ENCODE data around the gene IFT81. TPM values are rescaled to one million over a fixed set of nuclear protein-coding genes. Genes with fewer than 3 reads are reported as not detected.

The IFT81 gene
- total and polyA plus RNA-seq, 2 of the 13 experiments (the other 11 are each of a cell fraction or from before 2014, with no cell fraction given), result 4.2 to 13.0 TPM

DNA sequence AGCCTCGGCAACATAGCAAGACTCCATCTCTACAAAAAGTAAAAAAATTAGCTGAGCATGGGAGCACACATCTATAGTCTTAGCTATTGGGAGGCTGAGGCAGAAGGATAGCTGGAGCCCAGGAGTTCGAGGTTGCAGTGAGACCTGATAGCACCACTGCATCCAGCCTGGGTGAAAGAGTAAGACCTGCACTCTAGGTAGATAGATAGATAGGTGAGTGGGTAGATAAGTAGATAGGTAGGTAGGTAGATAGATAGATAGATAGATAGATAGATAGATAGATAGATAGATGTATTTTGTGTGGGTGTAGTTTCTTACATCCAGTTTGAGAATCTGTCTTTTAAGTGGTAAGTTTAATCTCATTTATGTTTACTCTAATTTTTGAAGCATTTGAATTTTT lies 72.8 kb downstream of the IFT81 start:
- CTCF ChIA-PET (ENCODE audit: low intra/inter-chr PET ratio, low total read pairs), result no interaction called here
- Histone ChIP-seq H3K79me2 (ENCODE audit: insufficient read depth, low read length) (no peaks in the 10 kb centered on the region), H3K9me3 (ENCODE audit: low read length) (no peaks in the 10 kb centered on the region), H3K9ac (ENCODE audit: insufficient read depth, low read depth, low read length) (no peak overlapping the region), H3K27me3 (ENCODE audit: control insufficient read depth in 1 of 2, insufficient read depth in 2 of 2, low read length in 2 of 2) (no peaks in the 10 kb centered on the region), H3K4me2 (ENCODE audit: low read depth, low read length) (no peak overlapping the region), H2AFZ (ENCODE audit: low read length) (no peak overlapping the region), H3K4me3 (replicated peaks in 1 of 3; ENCODE audit: insufficient read depth in 1 of 3, low read depth in 2 of 3, low read length in 3 of 3) (no peak overlapping the region), H4K20me1 (ENCODE audit: insufficient read depth, low read length) (no peaks in the 10 kb centered on the region), H3K36me3 (replicated peaks in 1 of 2; ENCODE audit: control insufficient read depth in 1 of 2, insufficient read depth in 2 of 2, low read length in 2 of 2) (peaks cover 2 to 12% of the 10 kb centered on the region in 2 experiments; a peak in 2 of 5 replicates), H3K27ac (ENCODE audit: extremely low read length, insufficient read depth, low read length) (no peak overlapping the region), H3K4me1 (ENCODE audit: insufficient read depth, low read length) (peaks cover 37% of the 10 kb centered on the region)
- TF ChIP-seq MZF1 (CRISPR knock-in tag; IDR thresholded peaks at IDR 0.05; ENCODE audit: borderline replicate concordance) (no peak), EEA1 (CRISPR knock-in tag; IDR thresholded peaks at IDR 0.05; ENCODE audit: borderline replicate concordance) (no peak)
- BruUV-seq (replicated peaks), result no TSS peak
- WGBS (ENCODE audit: low lambda C conversion rate), result 93% methylated on average over 2 of the region's 2 CpGs
- in situ Hi-C loops (cut with HindIII; ENCODE audit: extremely low pct_ligation_motif_present, low pct_unique_long_range_greater_than_20kb), result no loop called here
- intact Hi-C loops (cut with micrococcal nuclease; ENCODE audit: unreplicated experiment), result loop anchor here (10.0 kb wide), 1 partner anchor 92 kb away; no protein-coding TSS in a partner anchor
- no peak for FAIRE-seq
- POLR2A ChIA-PET, result no interaction called here
- no peak for ATAC-seq
- no peak for DNase-seq (ENCODE audit: low spot score)

DNA sequence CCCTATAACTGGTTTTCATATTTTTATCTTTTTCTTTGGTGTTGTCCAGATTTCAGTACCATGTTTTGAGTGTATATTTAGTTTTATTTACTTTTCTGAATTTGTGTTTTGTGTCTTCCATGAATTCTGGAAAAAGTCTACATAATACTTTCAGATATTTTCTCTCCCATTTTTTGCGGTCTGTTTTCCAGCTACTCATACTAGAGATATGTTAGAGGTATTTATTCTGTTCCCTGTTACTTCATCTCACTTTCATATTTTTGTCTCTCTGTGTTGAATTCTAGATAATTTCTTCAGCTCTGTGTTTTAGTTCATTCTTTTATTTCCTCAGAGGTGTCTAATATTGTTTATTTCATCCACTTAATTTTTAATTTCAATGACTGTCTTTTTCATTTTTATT lies 74.2 kb downstream of the IFT81 start:
- no peaks in the 10 kb centered on the region for H3K79me2 ChIP-seq (ENCODE audit: insufficient read depth, low read length)
- H3K27ac ChIP-seq (ENCODE audit: extremely low read length, insufficient read depth, low read length), result peak overlapping the region; percentile 95
- ChIA-PET CTCF (ENCODE audit: low intra/inter-chr PET ratio, low total read pairs) (no interaction called here), POLR2A (interaction anchor here (1.6 kb wide), 1 partner anchor 94 kb away, joined by 3 read pairs; no protein-coding TSS in a partner anchor)
- H3K4me2 ChIP-seq (ENCODE audit: low read depth, low read length), result no peak overlapping the region
- no peak overlapping the region for H3K4me3 ChIP-seq (replicated peaks in 1 of 3; ENCODE audit: insufficient read depth in 1 of 3, low read depth in 2 of 3, low read length in 3 of 3)
- 100% methylated on average over 1 of the region's 1 CpG for WGBS (ENCODE audit: low lambda C conversion rate)
- DNase-seq (ENCODE audit: low spot score) (no peak), FAIRE-seq (no peak), ATAC-seq (no peak)
- no TSS peak for BruUV-seq (replicated peaks)
- in situ Hi-C loops (cut with HindIII; ENCODE audit: extremely low pct_ligation_motif_present, low pct_unique_long_range_greater_than_20kb), result no loop called here
- H3K36me3 ChIP-seq (replicated peaks in 1 of 2; ENCODE audit: control insufficient read depth in 1 of 2, insufficient read depth in 2 of 2, low read length in 2 of 2), result peaks cover 0 to 5% of the 10 kb centered on the region in 2 experiments; a peak in 1 of 5 replicates
- peaks cover 29% of the 10 kb centered on the region for H3K4me1 ChIP-seq (ENCODE audit: insufficient read depth, low read length)
- no peaks in the 10 kb centered on the region for H4K20me1 ChIP-seq (ENCODE audit: insufficient read depth, low read length)
- no peak overlapping the region for H3K9ac ChIP-seq (ENCODE audit: insufficient read depth, low read depth, low read length)
- H3K27me3 ChIP-seq (ENCODE audit: control insufficient read depth in 1 of 2, insufficient read depth in 2 of 2, low read length in 2 of 2), result no peaks in the 10 kb centered on the region
- no peak overlapping the region for H2AFZ ChIP-seq (ENCODE audit: low read length)
- H3K9me3 ChIP-seq (ENCODE audit: low read length), result no peaks in the 10 kb centered on the region
- intact Hi-C loops (cut with micrococcal nuclease; ENCODE audit: unreplicated experiment), result loop anchor here (10.0 kb wide), 1 partner anchor 94 kb away; no protein-coding TSS in a partner anchor
- no peak for TF ChIP-seq DPF2 (CRISPR knock-in tag; IDR thresholded peaks at IDR 0.05; ENCODE audit: borderline replicate concordance, low read depth)
- no peak for TF ChIP-seq CBX5 (CRISPR knock-in tag; IDR thresholded peaks at IDR 0.05; ENCODE audit: borderline replicate concordance)
- no peak for TF ChIP-seq IRX3 (CRISPR knock-in tag; IDR thresholded peaks at IDR 0.05; ENCODE audit: borderline replicate concordance, low read depth)
- TF ChIP-seq, protein P1, sequence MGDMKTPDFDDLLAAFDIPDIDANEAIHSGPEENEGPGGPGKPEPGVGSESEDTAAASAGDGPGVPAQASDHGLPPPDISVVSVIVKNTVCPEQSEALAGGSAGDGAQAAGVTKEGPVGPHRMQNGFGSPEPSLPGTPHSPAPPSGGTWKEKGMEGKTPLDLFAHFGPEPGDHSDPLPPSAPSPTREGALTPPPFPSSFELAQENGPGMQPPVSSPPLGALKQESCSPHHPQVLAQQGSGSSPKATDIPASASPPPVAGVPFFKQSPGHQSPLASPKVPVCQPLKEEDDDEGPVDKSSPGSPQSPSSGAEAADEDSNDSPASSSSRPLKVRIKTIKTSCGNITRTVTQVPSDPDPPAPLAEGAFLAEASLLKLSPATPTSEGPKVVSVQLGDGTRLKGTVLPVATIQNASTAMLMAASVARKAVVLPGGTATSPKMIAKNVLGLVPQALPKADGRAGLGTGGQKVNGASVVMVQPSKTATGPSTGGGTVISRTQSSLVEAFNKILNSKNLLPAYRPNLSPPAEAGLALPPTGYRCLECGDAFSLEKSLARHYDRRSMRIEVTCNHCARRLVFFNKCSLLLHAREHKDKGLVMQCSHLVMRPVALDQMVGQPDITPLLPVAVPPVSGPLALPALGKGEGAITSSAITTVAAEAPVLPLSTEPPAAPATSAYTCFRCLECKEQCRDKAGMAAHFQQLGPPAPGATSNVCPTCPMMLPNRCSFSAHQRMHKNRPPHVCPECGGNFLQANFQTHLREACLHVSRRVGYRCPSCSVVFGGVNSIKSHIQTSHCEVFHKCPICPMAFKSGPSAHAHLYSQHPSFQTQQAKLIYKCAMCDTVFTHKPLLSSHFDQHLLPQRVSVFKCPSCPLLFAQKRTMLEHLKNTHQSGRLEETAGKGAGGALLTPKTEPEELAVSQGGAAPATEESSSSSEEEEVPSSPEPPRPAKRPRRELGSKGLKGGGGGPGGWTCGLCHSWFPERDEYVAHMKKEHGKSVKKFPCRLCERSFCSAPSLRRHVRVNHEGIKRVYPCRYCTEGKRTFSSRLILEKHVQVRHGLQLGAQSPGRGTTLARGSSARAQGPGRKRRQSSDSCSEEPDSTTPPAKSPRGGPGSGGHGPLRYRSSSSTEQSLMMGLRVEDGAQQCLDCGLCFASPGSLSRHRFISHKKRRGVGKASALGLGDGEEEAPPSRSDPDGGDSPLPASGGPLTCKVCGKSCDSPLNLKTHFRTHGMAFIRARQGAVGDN (CRISPR knock-in tag; IDR thresholded peaks at IDR 0.05), result no peak
- TF ChIP-seq KLF12 (CRISPR knock-in tag; IDR thresholded peaks at IDR 0.05; ENCODE audit: borderline replicate concordance), result no peak
- no peak for TF ChIP-seq SYNCRIP (IDR thresholded peaks at IDR 0.05; ENCODE audit: insufficient read depth, low read depth, low read length)
- TF ChIP-seq GTF3A (CRISPR knock-in tag; conservative IDR thresholded peaks at IDR 0.05), result no peak
- TF ChIP-seq, protein P2, sequence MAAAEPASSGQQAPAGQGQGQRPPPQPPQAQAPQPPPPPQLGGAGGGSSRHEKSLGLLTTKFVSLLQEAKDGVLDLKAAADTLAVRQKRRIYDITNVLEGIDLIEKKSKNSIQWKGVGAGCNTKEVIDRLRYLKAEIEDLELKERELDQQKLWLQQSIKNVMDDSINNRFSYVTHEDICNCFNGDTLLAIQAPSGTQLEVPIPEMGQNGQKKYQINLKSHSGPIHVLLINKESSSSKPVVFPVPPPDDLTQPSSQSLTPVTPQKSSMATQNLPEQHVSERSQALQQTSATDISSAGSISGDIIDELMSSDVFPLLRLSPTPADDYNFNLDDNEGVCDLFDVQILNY (CRISPR knock-in tag; conservative IDR thresholded peaks at IDR 0.05), result no peak
- no peak for TF ChIP-seq TAF15 (IDR thresholded peaks at IDR 0.05; ENCODE audit: low read depth, low read length, poor library complexity, severe bottlenecking)
- no peak for TF ChIP-seq SAFB2 (CRISPR knock-in tag; IDR thresholded peaks at IDR 0.05; ENCODE audit: borderline replicate concordance, low read depth)
- TF ChIP-seq SP5 (CRISPR knock-in tag; IDR thresholded peaks at IDR 0.05; ENCODE audit: borderline replicate concordance, low read depth), result no peak

Measured in HepG2 (cell line).